Chondrocyte (in vitro differentiated cells): Measurements from ENCODE around the gene STPG2. TPM values are rescaled to one million over a fixed set of nuclear protein-coding genes. Genes with fewer than 3 reads are reported as not detected.

Experiments
- DNase-seq: peaks from one replicate; pipeline ENCODE4 v3.0.0; 2021; ENCODE audit warnings: mixed read lengths, low spot score
- H3K27ac Mint-ChIP-seq: one replicate; pipeline ENCODE4 v1.8.0; 2021; ENCODE audit warnings: mild to moderate bottlenecking, moderate library complexity, mixed read lengths; ENCODE audit not compliant: unreplicated experiment
- H3K27me3 Mint-ChIP-seq: 2 replicates; pipeline ENCODE4 v1.8.0; 2021; ENCODE audit warnings: low read depth, mixed read lengths
- H3K36me3 Mint-ChIP-seq: 2 replicates; pipeline ENCODE4 v1.8.0; 2021; ENCODE audit warnings: low read depth, mixed read lengths
- H3K4me1 Mint-ChIP-seq: 2 replicates; pipeline ENCODE4 v1.8.0; 2021; ENCODE audit warnings: low read depth, mild to moderate bottlenecking, mixed read lengths
- H3K4me3 Mint-ChIP-seq: one replicate; pipeline ENCODE4 v1.8.0; 2021; ENCODE audit warnings: mild to moderate bottlenecking, moderate library complexity, mixed read lengths; ENCODE audit not compliant: unreplicated experiment
- H3K9me3 Mint-ChIP-seq: 2 replicates; pipeline ENCODE4 v1.8.0; 2021; ENCODE audit warnings: low read depth, mixed read lengths
- CTCF ChIP-seq: fragments of 200-600 bp; sonication (generic); IDR thresholded peaks from 2 replicates; pipeline ENCODE4 v1.5.0; 2021; ENCODE audit warnings: antibody characterized with exemption, mild to moderate bottlenecking, moderate library complexity
- total RNA-seq: library from RNA; stranded (reverse); gene quantifications from 3 replicates; pipeline ENCODE4 v1.2.1, GENCODE V29; 2021

Gene STPG2
- total RNA-seq, 1 donor from 2014 or later: 0.12 TPM

DNA sequence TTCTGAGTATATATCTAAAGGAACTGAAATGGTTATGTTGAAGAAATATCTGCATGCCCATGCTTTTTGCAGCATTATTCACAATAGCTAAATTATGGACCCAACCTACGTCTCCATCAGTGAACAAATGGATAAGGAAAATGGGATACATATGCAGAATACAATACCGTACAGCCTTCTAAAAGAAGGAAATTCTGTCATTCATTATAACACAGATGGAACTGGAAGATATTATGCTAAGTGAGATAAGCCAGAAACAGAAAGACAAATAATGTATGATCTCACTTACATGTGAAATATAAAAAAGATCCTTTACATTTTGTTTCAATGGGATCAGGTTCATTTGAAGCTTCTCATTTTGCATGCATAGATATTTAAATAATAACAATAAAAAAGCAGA is 263.3 kb downstream of the STPG2 start:
- H3K36me3 Mint-ChIP-seq: no peaks in the 10 kb centered on the region
- TF ChIP-seq CTCF: no peak
- no peak overlapping the region for H3K27ac Mint-ChIP-seq
- no peak overlapping the region for H3K4me3 Mint-ChIP-seq
- no peak for DNase-seq
- no peaks in the 10 kb centered on the region for H3K9me3 Mint-ChIP-seq
- H3K4me1 Mint-ChIP-seq: no peaks in the 10 kb centered on the region
- peaks cover 2% of the 10 kb centered on the region for H3K27me3 Mint-ChIP-seq

- no peak overlapping the region for H3K27ac Mint-ChIP-seq
- H3K4me1 Mint-ChIP-seq: no peaks in the 10 kb centered on the region
- no peak for DNase-seq
- no peaks in the 10 kb centered on the region for H3K27me3 Mint-ChIP-seq
- no peaks in the 10 kb centered on the region for H3K36me3 Mint-ChIP-seq
- no peak for TF ChIP-seq CTCF
- peaks cover 4% of the 10 kb centered on the region for H3K9me3 Mint-ChIP-seq
- no peak overlapping the region for H3K4me3 Mint-ChIP-seq
Measured at GRCh38 chr4:97868097-97868496, 275.2 kb downstream of the STPG2 start.

- Mint-ChIP-seq H3K4me1 (no peaks in the 10 kb centered on the region), H3K4me3 (no peak overlapping the region), H3K27ac (no peak overlapping the region), H3K9me3 (peaks cover 8% of the 10 kb centered on the region), H3K27me3 (no peaks in the 10 kb centered on the region), H3K36me3 (no peaks in the 10 kb centered on the region)
- no peak for DNase-seq
- no peak for TF ChIP-seq CTCF
Measured at GRCh38 chr4:97867557-97868091, 275.7 kb downstream of the STPG2 start.

DNA sequence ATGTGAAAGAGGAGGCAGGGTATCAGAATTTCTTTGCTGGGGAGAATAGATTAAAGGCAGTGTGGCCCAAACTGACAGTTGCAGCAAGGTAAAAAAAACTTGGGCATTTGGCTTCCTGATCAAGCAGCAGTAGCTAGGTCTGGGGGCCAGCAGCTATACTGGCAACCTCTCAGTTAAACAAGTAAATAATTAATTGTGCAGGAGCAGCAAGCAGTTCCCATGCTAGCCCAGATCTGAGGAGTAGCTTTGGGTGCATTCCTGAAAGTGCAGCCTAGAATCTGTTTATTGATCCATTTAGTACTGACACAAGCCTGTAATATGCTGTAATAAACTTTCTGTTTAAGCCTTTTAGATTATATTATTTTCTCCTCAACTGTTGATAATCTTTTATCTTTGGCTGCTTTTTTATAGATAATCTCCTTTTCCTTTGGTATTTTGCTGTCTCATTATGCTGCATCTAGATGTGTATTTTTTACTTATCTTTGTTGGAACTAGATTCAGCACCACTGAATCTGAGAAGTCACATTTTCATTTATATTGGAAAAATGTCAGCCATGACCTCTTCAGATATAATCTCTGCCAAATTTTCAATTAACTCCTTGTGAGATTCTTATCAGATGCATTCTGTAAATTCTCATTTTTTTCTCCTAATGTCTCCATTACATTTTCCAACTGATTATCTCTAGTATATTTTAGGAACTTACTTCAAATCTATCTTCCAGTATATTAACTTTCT is 276.3 kb downstream of the STPG2 start:
- H3K27ac Mint-ChIP-seq: no peak overlapping the region
- H3K36me3 Mint-ChIP-seq: no peaks in the 10 kb centered on the region
- H3K4me3 Mint-ChIP-seq: no peak overlapping the region
- no peak for DNase-seq
- H3K9me3 Mint-ChIP-seq: peaks cover 13% of the 10 kb centered on the region
- no peaks in the 10 kb centered on the region for H3K4me1 Mint-ChIP-seq
- no peak for TF ChIP-seq CTCF
- H3K27me3 Mint-ChIP-seq: no peaks in the 10 kb centered on the region

DNA sequence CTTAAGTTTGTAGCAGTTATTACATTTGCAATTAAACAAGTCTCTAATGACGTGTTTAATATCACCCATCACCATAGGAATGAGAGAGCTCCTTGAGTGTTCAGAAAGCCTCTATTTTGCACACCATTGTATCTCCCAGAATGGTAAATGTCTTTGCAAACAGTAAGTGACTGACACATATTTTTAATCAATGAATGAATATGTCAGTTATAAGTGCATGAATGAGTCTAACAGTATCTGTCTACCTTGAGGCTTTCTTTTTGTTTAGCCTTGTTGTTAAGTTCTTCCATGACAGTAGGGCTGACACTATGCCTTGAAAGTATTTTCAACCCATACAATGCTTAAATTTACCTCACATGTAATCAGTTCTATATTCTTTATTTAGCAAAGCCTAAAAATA is 292.2 kb downstream of the STPG2 start:
- Mint-ChIP-seq H3K4me3 (no peak overlapping the region), H3K36me3 (no peaks in the 10 kb centered on the region), H3K4me1 (no peaks in the 10 kb centered on the region), H3K27ac (no peak overlapping the region), H3K27me3 (no peaks in the 10 kb centered on the region), H3K9me3 (no peaks in the 10 kb centered on the region)
- no peak for TF ChIP-seq CTCF
- no peak for DNase-seq
